Stimulated activated CD4-positive, alpha-beta T cell treated with anti-CD3 and anti-CD28 coated beads, Interleukin-2, amount 100 ng/mL, for 4 hours (primary cell): ENCODE measurements around the gene NACA2.
"Not testable (repeated sequence)": the region's sequence is repeated elsewhere in the genome, so short reads cannot be mapped to it uniquely, and the experiment has no call there.

Experiments
- DNase-seq: peaks from one replicate; pipeline ENCODE4 v3.0.0-alpha.2; 2020; ENCODE audit warnings: low read depth

The NACA2 gene

DNA sequence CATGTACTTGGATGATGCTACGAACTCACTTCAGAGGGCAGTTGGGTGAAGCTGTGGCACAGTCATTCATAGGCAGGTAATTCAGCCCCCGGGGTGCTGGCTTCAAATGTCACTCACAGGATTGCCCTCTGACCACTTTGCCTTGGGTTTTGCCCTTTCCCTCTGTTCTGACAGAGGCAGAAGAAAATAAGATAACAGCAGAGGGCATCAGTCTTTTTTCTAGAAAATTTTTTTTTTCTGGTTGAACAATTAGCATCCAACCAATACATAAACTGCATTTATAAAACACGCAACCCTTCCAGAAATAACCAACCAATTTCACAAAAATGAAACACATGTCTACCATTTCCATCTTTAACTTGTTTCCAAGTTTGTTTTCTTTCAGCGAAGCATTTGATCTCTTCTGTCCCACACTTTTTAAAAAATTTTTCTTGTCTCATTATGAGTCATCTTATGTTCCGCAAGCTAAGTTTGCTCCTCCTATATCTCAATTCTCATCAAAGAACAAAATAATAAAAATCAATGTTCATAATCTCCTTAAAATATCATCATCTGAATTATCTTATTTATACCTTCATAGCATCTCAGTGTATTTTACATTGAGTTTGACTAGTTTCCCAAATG is 15.6 kb downstream of the NACA2 start:
- DNase-seq: no peak

DNA sequence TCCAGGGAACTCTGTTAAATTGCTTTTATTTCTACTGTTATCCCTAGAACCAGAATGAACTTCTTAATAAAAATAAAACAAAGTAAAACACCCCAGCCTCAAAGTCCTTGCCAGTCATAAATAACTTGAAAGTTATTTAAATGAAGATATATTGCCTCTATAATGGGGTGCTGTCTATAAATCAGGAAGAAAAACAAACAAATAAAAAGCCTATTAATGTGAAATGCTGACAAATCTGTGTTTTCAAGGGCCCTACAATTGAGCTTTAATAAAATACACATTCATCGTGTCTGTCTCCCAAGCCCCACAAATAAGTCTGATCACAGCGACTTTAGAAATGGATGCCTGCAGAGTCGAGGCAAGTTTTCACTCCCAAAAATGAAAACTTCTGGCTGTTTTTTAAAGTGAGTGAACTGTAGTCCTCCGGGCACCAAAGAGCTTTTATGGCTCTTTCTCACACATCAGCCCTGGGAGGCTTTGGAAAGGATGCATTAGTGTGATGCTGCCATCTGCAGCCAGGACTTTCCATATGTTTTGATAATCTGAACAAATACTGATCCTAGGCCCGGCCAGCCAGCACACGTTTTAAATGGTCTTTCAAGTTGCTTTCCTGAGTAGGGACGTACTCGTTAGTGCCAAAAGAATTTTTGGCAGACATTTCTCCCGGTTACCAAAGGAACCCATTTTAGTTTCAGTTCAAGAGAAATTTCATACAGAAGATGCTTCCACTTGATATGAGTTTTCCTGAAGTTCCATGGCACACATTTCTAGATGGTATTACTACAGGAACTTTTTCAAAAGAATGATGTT is 16.3 kb downstream of the NACA2 start:
- DNase-seq: no peak

DNA sequence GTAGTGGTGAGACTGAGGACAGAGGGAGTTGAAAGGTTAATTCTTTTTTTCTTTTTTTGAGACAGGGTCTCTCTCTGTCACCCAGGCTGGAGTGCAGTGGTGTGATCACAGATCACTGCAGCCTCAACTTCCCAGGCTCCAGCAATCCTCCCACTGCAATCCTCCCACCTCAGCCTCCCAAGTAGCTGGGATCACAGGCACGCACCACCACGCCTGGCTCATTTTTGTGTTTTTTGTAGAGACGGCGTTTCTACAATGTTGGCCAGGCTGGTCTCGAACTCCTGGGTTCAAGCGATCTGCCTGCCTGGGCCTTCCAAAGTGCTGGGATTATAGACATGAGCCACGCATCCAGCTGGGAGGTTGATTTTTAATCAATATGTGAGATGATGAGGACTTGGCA is 18.5 kb downstream of the NACA2 start:
- DNase-seq: not testable (repeated sequence)

DNA sequence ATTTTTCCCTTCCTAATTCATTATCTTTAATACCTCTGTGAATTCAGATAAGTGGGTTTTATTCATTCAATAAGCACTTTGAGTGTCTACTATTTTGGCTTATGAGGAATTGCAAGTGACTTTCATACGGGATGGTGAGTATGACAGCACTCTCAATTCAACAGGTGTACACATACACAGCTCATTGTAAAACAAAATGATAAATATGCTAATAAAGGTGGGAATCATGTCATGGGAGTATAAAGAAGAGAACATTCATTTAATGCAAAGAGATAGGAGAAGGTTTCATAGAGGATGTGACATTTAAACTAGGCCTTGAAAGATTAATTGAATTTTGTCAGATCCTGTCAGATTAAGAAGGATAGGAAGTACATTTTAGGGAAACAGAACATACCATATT is 19.4 kb downstream of the NACA2 start:
- no peak for DNase-seq

- no peak for DNase-seq
Measured at GRCh38 chr17:61570118-61570517, 20.9 kb downstream of the NACA2 start.

DNA sequence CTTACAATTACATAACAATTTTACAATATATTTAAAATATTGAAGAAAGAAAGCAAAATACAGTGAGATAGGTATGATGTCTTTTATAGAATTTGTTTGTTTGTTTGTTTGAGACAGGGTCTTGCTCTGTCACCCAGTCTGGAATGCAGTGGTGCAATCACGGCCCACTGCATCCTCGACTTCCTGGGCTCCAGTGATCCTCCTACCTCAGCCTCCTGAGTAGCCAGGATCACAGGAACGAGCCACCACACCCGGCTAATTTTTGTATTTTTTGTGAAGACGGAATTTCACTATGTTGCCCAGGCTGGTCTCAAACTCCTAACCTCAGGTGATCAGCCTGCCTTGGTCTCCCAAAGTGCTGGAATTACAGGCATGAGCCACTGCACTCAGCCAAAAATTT is 21.5 kb downstream of the NACA2 start:
- not testable (repeated sequence) for DNase-seq

DNA sequence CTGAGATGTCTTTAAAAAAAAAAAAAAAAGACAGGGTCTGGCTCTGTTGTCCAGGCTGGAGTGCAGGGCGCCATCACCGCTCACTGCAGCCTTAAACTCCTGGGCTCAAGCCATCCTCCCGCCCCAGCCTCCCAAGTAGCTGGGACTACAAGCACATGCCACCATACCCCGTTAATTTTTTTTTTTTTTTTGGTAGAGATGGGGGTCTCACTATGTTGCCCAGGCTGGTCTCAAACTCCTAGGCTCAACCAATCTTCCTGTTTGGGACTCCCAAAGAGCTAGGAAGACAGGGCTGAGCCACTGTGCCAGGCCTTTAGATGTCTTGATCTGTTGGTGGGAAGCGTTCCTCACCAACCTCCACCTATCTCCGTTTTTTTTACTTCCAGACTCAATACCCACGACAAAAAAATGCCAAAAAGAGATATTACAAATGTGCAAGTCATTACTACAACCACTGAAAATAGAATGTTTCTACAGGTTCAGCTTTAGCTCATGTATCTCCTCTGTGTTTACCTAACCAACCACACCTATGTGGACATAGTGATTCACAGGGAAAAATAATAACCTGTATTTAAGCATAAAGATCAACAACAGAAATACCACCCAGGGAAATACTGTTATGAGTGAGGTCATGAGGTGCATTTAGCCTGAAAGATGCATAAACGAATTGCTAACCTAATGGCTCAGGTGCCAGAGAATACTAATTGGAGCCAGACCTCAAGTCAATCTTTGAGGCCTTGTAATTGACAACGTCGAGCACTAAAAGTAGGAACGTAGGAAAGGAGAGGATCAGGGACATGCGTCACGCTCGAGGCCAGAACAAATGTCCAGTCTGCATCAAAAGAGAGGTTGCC is 22.6 kb downstream of the NACA2 start:
- DNase-seq: no peak

DNA sequence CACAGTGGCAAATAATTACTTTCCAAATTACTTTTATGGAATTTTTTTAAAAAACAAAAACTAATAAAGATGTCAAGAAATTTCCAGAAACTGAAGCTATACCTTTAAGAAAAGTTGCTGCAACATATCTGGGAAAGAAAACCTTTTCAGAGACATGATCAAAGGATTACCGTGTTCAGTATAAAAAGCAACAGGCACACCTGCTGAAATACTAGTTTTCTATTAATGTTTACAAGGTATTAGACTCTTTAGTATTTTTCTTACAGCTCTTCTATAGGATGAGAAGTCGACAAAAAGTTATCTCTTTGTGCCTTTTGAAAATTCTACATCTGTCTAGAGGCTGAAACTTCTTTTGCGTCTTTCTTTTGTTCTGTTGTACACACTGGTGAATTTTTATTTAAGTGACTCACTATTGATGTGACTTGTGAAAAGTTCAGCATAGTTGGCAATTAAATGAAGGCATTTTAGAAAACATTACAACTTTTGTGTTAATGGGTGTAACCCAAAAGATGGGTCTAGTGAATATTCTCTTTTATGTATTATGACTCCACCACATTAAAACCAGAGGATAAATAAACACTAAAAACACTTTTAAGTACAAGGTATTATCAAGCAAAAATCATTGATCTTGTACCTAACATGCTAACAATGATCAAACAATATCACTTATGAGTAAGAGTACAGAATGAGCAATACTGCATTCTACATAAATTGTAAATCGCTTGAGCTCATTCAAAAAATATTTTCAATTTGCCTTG is 23.8 kb downstream of the NACA2 start:
- DNase-seq: no peak

GRCh38 chr17:61566448-61566847 is 24.6 kb downstream of the NACA2 start:
- DNase-seq: not testable (repeated sequence)

GRCh38 chr17:61565850-61566249 is 25.2 kb downstream of the NACA2 start:
- DNase-seq: not testable (repeated sequence)

DNA sequence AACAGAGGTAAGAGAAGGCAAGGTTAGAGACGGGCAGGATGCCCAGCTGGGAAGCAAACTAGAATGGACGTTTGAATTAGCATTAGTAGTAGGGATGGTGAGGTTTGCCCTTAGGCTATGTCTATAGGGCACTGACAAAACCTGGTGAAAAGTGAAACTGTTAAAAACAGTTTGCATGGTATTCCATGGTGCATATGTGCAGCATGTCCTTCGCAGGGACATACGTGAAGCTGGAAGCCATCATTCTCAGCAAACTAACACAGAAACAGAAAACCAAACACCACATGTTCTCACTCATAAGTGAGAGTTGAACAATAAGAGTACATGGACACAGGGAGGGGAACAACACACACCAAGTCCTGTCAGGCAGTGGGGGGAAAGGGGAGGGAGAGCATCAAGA is 25.8 kb downstream of the NACA2 start:
- no peak for DNase-seq

- no peak for DNase-seq
Measured at GRCh38 chr17:61562287-61562686, 28.7 kb downstream of the NACA2 start.

DNA sequence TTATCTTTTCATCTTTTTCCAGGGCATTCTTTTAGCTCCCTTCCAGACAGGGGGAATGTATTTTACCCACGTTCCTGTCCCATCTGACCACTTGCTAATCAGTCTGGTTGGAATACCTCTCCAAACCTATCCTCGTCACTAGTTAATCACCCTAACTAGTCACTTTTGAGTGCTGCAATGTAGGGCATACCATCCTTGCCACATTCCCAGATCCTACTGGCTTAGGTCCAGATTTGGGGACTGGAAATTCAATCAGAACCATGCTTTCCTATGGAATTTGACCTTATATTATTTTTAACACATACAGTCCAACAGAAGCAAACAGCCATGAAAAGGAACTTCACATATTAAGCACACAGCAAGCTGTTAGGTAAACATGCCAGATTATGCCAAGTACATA is 29.7 kb downstream of the NACA2 start:
- DNase-seq: no peak

- DNase-seq: no peak
Measured at GRCh38 chr17:61560071-61560470, 30.9 kb downstream of the NACA2 start.

DNA sequence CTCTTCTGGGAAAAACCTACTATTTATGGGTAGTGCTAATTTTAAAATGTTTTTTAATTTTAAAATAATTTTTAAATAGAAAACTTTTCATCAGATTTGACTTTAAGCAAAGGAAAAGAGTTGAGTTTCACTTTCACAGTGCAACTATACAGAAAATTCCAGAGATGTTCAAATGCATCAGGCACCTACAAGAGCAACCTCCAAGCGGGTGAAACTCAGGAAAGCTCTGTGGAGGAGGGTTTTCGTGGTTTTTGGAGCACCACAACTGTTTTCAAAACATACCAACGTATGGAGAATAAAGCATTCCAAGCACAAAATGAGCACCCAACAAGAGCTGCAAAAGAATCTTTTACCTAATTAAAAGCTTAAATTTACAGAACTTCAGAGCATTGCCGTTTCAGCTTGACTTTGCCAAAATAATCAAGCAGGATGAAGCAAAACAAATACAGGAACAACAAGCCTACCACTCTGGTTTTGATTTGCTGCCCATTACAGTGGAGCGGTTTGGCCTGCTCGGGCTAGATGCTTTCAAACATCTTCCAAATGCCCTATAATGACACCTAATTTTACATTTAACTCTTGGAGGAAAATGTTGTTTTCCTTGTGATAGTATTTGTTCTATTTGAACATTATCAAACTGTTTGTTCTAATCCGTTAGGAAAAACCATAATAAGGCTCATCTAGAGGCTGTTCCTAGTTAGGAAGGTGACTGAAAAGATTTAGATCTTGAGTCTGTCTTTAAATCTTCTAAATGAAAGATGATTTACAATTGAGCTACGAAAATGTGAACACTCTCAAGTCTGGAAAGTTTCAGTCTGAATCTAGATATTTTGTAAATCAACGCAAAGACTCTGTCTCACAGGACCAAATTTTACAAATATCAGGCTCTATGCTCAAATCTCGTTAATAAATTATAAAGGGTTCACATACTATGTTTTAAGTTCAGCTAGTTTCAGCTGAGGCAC is 34.5 kb downstream of the NACA2 start:
- DNase-seq: no peak

DNA sequence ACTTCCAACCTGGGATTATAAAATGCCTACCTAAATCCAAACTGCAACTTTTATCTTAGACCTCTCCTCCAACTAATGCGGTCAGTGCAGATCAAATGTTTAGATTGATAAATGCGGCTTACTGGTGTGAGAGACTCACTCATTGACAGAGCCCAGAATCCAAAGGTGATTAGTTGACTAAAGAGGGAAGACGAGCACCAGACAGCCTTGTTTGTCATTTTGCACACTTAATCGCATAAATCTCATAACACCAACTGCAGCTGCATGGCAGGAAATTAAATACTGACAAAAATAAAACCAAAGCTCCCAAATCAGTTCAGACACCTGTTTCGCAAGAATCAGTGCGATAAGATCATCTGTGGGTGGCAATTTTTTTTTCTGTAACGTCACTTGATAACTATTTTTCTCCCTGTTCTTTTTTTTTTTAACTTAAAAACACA is 35.9 kb downstream of the NACA2 start:
- DNase-seq: no peak

DNA sequence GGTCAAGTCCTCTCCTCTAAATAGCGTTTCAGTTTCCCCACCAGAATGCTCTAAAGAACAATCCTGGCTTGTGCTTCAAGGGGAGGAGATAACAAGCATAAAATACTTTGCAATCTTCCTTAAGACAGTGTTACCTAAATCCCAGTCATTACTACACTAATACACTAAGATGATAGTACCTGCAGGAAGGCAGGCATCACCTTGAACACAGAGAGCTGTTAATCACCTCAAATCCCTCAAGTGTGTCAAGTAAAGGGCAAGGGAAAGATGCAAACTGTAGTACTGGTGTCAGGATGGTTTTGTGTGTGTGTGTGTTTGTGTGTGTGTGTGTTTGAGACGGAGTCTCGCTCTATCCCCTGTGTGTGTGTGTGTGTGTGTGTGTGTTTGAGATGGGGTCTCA is 36.8 kb downstream of the NACA2 start:
- no peak for DNase-seq

- not testable (repeated sequence) for DNase-seq
Measured at GRCh38 chr17:61552560-61552959, 38.5 kb downstream of the NACA2 start.

DNA sequence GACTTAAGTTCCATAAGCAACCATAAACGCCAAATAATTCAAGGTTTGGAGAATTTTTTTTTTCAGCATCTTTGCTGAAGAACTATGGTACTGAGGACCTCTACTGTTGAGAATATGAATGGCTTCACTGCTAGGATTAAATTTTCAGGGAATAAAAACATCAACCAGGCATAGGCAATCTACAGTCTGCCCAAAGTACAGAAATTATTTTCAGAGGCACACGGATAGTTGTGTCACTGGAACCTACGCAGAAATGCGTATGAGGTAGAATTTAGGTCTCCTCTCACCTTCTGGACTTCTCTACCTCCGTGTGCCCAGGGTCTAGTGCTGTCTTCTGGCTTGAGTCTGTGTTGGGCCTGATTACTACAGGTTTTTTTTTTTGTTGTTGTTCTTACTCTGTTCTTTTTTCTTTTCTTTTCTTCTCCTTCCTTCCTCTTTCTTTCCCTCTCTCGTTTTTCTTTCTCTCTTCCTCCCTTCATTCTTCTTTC is 39.7 kb downstream of the NACA2 start:
- no peak for DNase-seq

DNA sequence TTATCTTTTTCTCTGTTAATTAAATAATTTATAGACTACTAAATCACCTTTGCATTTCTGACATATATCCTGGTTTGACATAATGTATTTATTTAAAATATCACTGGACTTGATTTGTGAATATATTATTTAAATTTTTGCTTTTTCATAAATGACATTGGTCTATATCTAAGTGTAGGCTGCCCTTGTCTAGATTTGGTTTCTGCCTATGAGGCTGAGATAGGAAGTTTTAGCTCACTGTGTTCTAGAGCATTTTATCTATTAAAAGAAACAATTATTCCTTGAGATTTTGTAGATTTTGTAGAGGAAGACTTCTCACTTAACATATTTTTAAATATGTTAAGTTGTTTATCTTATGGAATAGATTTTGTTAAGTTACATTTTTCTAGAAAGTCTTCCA is 43.9 kb downstream of the NACA2 start:
- DNase-seq: no peak
